Esophagus muscularis mucosa (tissue), 4 donors: Measurements from ENCODE around the gene SFT2D3. TPM values are rescaled to one million over a fixed set of nuclear protein-coding genes. Genes with fewer than 3 reads are reported as not detected.

ENCODE experiments used
- DNase-seq: peaks from one replicate; pipeline ENCODE4 v3.0.0-alpha.2; 2017; ENCODE audit errors: extremely low spot score
- H3K27ac ChIP-seq, 4 donors: fragments of 200-600 bp; sonication (generic); replicated peaks in 1 of 4; 1 replicate in 3 of 4; 2 replicates in 1 of 4; pipeline ENCODE4 v1.5.1; 2016 to 2019; ENCODE audit warnings: mild to moderate bottlenecking in 1 of 4
- H3K27me3 ChIP-seq, 4 donors: fragments of 200-600 bp; sonication (generic); one replicate each; pipeline versions ENCODE4 v1.5.1 to v1.6.0; 2016 to 2019
- H3K36me3 ChIP-seq, 4 donors: fragments of 200-600 bp; sonication (generic); one replicate each; pipeline ENCODE4 v1.5.1; 2016 to 2019
- H3K4me1 ChIP-seq, 4 donors: fragments of 200-600 bp; sonication (generic); one replicate each; pipeline ENCODE4 v1.5.1; 2016 to 2019
- H3K4me3 ChIP-seq, 4 donors: fragments of 200-600 bp; sonication (generic); 1 replicate in 2 of 4; 2 replicates in 2 of 4; pipeline ENCODE4 v1.5.1; 2016 to 2019; ENCODE audit warnings: mild to moderate bottlenecking in 4 of 4, moderate library complexity in 1 of 4
- H3K9me3 ChIP-seq, 4 donors: fragments of 200-600 bp; sonication (generic); 1 replicate in 3 of 4; 2 replicates in 1 of 4; pipeline ENCODE4 v1.5.1; 2016 to 2019
- EP300 ChIP-seq: sonication (generic); formaldehyde crosslinking; IDR thresholded peaks from one replicate; pipeline ENCODE4 v1.6.1; 2017; ENCODE audit warnings: antibody characterized with exemption
- POLR2A ChIP-seq: fragments of 450-650 bp; IDR thresholded peaks from one replicate; pipeline ENCODE4 v1.6.1; 2017; ENCODE audit warnings: antibody characterized with exemption, moderate library complexity, mild to moderate bottlenecking, low read depth
- POLR2AphosphoS5 ChIP-seq, 2 donors: sonication (generic); formaldehyde crosslinking; IDR thresholded peaks; one replicate each; pipeline ENCODE4 v1.6.1; 2017; ENCODE audit warnings: antibody characterized with exemption in 2 of 2
- WGBS: methylation state at CpG from one replicate; pipeline ENCODE4 v1.1.5; 2018; 5-methylcytosine and 5-hydroxymethylcytosine counted together
- intact Hi-C: fragments of 100-400 bp; cut with DNase I; formaldehyde crosslinking; loops from one replicate; pipeline ENCODE4 v1.15.1; 2023
- total RNA-seq, 4 donors: library from RNA; depleted of rRNA; stranded (reverse); fragments of >200 nt; gene quantifications; one replicate each; pipeline versions ENCODE4 v1.1.0 to v1.2.1, GENCODE V29; 2016
- TF ChIP-seq, protein P1 (sequence below), 3 experiments: fragments of 200-600 bp in 2 of 3; fragments of 450-650 bp in 1 of 3; sonication (generic) in 2 of 3; IDR thresholded peaks; one replicate each; pipeline ENCODE4 v1.5.1; 2017 to 2019; ENCODE audit warnings: antibody characterized with exemption in 3 of 3, mild to moderate bottlenecking in 2 of 3, moderate library complexity in 1 of 3

SFT2D3 gene
- total RNA-seq, 4 donors from 2014 or later, result 5.8 to 11.8 (median 9.4) TPM

DNA sequence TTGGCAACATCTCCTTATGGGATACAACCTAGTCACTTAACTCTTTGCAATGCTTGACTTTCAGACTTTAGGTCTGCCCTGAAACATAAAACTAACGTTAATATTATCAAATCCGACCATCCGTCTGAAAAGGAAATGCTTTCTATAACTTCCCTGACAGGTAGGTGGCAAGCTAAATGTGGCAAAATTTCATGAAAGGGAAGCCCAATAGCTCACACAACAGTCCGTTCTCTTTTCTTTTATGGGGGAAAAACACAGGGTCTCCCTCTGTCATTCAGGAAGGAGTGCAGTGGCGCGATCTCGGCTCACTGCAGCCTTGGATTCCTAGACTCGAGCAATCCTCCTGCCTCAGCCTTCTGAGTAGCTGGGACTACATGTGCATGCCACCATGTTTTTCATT is 52.9 kb downstream of the SFT2D3 start:
- H3K4me1 ChIP-seq, result peaks cover 3 to 10% (median 8%) of the 10 kb centered on the region in 4 donors
- H3K27ac ChIP-seq, result no peak overlapping the region
- H3K9me3 ChIP-seq, result no peaks in the 10 kb centered on the region
- no peak for DNase-seq
- TF ChIP-seq POLR2AphosphoS5 (IDR thresholded peaks at IDR 0.05), result no peak
- no peak for TF ChIP-seq EP300
- TF ChIP-seq, protein P1, sequence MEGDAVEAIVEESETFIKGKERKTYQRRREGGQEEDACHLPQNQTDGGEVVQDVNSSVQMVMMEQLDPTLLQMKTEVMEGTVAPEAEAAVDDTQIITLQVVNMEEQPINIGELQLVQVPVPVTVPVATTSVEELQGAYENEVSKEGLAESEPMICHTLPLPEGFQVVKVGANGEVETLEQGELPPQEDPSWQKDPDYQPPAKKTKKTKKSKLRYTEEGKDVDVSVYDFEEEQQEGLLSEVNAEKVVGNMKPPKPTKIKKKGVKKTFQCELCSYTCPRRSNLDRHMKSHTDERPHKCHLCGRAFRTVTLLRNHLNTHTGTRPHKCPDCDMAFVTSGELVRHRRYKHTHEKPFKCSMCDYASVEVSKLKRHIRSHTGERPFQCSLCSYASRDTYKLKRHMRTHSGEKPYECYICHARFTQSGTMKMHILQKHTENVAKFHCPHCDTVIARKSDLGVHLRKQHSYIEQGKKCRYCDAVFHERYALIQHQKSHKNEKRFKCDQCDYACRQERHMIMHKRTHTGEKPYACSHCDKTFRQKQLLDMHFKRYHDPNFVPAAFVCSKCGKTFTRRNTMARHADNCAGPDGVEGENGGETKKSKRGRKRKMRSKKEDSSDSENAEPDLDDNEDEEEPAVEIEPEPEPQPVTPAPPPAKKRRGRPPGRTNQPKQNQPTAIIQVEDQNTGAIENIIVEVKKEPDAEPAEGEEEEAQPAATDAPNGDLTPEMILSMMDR (IDR thresholded peaks at IDR 0.05), result no peak
- no peak for TF ChIP-seq POLR2A
- intact Hi-C loops, result loop anchor here (10.0 kb wide), 1 partner anchor 51 kb away; no protein-coding TSS in a partner anchor
- peaks cover 0 to 25% (median 9%) of the 10 kb centered on the region in 4 donors for H3K36me3 ChIP-seq
- H3K4me3 ChIP-seq, result no peak overlapping the region
- no peaks in the 10 kb centered on the region for H3K27me3 ChIP-seq
- 87% methylated on average over 8 of the region's 8 CpGs for WGBS

Other genes starting within 250 kb of the SFT2D3 start
- gene IWS1, start 175.0 kb upstream of the SFT2D3 start, total RNA-seq, result 10 to 100 TPM; 32.6 to 38.1 (median 34.7) TPM
- under 1 TPM in 3 of 4 donors, not detected in 1; 0.19 to 0.98 (median 0.33) TPM for gene MYO7B, start 165.8 kb upstream of the SFT2D3 start, total RNA-seq
- gene GPR17, start 55.3 kb upstream of the SFT2D3 start, total RNA-seq, result under 1 TPM in 1 of 4 donors, not detected in 3; 0.40 TPM
- gene LIMS2, start 26.0 kb upstream of the SFT2D3 start, total RNA-seq, result 100 to 1,000 TPM in 3 of 4 donors, 10 to 100 TPM in 1; 99.2 to 342 (median 175) TPM
- 10 to 100 TPM; 25.8 to 35.3 (median 33.3) TPM for gene WDR33, start 109.7 kb downstream of the SFT2D3 start, total RNA-seq
- 10 to 100 TPM; 13.7 to 18.5 (median 14.7) TPM for gene POLR2D, start 156.7 kb downstream of the SFT2D3 start, total RNA-seq
- gene AMMECR1L, start 184.5 kb downstream of the SFT2D3 start, total RNA-seq, result 10 to 100 TPM; 10.4 to 13.2 (median 11.4) TPM